Subcutaneous adipose tissue (tissue), 4 donors: ENCODE data around the gene ZKSCAN5. TPM values are rescaled to one million over a fixed set of nuclear protein-coding genes. Genes with fewer than 3 reads are reported as not detected.

Experiments used
- total RNA-seq, 4 donors: library from RNA; depleted of rRNA; stranded (reverse); fragments of >200 nt; gene quantifications; one replicate each; pipeline ENCODE4 v1.1.0, GENCODE V29; 2016
- TF ChIP-seq, protein P1 (sequence below): fragments of 450-650 bp; IDR thresholded peaks from one replicate; pipeline ENCODE4 v1.5.1; 2016; ENCODE audit warnings: low read depth, mild to moderate bottlenecking, control low read depth, antibody characterized with exemption, moderate library complexity

ZKSCAN5 gene
- total RNA-seq, 4 donors from 2014 or later, result 7.0 to 10.0 (median 8.7) TPM

DNA sequence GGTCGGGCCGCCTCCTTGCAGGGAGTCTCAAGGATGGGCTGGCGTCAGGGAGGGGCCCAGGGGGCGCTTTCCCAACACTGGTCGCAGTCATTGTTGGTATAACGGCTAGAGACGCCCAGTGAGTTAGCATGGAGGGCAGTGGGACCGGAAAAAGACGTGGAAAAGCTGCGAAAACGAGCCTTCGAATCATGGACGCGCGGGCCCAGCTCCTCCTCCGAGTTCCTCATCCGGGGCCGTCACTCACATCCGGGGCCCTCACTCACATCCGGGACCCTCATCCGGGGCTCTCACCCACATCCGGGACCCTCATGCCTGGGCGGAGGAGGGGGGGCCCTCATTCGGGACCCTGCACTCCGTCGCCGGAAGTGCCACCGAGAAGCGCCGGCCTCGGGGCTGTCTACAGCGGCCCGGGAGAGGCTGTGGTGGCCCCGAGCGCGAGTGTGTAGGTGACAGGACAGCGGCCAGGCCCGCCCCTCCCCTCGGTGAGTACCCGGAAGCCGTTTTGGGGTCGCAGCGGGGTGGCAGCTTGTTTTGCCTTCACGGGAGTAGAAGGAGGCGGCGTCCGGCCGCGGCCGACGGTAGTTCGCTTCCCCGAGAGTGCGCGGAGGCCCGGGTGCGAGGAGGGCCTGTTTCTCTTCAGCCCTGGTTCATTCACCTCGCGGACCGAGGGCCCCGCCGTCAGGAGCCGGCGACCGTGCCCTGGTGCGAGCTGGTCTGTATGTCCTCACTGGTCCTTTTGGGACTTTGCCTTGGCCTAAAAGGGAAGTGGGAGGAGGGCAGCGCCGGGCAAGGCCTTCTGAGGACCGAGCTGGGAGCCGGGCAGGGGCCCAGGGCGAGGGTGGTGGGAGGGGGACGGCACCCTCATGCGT, 54.1 kb downstream of the ZKSCAN5 start, which contains the start of gene ZNF655:
Gene ZNF655, plus strand, starts transcription at position 337 of the 869 bp plus-strand sequence. CDS start 1,918 bp downstream, outside the sequence.
- TF ChIP-seq, protein P1, sequence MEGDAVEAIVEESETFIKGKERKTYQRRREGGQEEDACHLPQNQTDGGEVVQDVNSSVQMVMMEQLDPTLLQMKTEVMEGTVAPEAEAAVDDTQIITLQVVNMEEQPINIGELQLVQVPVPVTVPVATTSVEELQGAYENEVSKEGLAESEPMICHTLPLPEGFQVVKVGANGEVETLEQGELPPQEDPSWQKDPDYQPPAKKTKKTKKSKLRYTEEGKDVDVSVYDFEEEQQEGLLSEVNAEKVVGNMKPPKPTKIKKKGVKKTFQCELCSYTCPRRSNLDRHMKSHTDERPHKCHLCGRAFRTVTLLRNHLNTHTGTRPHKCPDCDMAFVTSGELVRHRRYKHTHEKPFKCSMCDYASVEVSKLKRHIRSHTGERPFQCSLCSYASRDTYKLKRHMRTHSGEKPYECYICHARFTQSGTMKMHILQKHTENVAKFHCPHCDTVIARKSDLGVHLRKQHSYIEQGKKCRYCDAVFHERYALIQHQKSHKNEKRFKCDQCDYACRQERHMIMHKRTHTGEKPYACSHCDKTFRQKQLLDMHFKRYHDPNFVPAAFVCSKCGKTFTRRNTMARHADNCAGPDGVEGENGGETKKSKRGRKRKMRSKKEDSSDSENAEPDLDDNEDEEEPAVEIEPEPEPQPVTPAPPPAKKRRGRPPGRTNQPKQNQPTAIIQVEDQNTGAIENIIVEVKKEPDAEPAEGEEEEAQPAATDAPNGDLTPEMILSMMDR, result no peak

DNA sequence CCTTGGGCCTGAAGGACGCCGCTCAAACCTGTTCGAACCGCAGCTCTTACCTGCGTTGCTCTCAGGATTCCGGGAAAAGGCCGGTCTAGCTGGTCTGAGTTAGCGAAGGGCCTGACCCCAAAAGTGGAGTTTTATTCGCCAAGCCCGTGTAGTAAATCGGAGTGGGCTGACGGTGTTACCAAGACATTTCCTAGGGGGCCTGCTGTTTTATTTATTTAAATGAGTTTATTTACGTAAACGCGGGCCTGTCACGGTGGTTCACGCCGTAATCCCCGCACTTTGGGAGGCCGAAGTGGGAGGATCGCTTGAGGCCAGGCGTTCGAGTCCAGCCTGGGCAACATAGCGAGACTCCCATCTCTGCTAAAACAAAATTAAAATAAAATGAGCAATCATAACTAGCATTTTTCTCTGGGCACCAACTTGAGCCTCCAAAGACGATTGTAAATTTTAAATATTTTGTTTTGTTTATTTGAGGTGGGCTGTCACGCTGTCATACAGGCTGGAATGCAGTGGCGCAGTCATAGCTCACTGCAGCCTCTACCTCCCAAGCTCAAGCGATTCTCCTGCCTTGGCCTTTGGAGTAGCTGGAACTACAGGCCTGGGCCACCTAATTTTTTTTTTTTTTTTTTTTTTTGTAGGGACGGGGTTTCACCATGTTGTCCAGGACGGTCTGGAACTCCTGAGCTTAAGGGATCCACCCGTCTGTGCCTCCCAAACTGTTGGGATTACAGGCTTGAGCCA, 54.9 kb downstream of the ZKSCAN5 start:
- TF ChIP-seq, protein P1, result no peak

DNA sequence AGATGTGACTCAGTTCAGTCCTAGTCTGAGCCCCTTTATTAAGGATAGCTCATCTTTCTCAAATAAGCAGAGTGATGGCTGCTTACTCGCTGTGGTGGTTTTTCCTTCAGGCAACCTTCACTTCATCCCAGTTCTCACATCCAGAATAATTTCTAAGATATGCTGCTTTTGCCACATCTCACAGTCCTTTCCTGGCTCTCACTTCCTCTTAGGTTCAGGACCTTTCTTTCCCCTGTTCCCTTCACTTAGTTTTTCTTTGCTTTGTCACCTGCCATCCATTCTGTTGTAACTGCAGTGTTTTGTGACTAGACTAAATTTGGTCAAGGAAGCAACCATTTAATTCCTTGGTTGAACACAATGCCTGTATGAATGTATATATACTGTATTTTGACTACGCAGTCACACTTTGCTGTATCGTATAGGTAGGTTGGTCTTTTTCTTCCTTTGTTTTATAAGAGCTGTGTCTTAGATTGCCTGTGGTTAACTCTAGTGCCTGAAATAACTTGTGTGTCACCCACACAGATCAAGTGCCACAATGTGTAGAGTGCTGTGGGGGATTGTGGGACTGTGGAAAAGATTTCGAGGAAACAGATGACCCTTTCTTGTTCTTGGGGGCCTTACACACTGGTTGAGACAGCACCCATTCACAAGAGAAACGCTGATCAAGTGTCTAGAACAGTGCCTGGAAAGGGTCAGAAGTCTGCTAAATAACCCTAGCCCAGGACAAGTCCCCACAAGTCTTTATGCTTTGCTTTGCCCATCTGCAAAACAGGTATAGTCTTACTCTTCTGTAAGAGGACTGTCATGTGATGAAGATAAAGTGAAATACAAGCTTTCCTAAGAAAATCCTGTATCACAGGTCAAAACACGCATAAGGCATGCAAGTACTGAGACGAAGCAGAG, 56.6 kb downstream of the ZKSCAN5 start:
- TF ChIP-seq, protein P1, result no peak

DNA sequence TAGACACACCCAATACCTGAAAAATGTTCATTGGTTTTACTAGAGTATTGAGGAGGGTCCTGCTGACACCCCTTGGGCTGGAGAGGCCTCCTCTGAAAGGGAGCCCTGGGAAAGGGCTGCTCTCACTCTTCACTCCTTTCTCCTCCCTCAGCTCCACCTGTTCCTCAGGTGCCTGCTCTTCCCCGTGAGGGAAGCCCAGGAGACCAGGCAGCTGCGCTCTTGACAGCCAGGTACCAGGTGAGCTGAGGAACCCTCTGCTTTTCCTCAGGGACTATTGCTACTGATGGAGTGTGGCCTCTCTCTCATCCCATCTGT, 57.2 kb downstream of the ZKSCAN5 start:
- TF ChIP-seq, protein P1, result no peak

DNA sequence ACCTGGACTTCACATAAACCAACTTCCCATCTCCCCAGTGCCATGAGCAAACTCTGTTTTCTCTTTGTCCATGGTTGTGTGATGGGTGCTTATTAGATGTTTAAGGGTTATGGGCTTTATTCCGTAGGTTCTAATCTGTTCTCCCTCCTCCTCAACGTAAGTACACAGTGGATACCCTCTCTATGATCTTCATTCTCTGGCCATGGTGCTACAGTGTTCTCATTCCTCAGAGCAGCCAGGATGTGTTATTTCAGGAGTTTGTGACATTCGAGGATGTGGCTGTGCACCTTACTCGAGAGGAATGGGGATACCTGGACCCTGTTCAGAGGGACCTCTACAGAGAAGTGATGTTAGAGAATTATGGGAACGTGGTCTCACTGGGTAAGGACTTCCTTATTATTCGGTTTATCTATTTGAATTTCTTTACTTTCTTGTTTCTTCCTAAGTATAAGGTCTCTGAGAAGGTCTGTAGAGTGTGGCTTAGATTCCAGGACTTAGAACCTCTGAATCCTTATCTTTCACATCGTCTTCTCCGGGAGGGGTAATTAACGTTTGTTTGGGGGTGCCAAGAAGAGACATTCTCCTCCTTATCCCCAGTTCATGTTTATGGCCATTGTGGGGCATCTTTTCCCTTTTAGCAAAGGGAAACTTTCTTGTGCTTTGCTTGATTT, 57.8 kb downstream of the ZKSCAN5 start:
- TF ChIP-seq, protein P1, result no peak

DNA sequence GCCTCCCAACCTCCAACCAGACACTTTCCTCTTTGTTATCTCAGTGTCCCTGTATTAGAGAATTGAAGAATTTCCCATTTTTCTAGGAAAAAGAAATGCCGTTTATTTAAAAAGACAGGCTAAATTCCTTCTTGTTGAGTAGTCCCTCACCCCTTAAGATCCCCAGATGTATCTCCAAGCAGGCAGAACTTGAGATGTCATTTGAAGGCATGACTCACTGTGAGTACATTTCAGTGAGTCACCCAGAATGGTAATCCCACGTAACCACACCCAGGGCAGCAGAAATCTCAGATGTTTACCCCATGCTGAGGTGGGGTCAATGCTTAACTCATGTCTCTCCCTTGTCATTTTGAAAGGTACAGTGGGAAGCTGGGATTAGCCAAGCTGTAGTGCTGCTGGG, 58.4 kb downstream of the ZKSCAN5 start:
- TF ChIP-seq, protein P1, result no peak
